Measurements from ENCODE around the gene GRIN3A. TPM values are rescaled to one million over a fixed set of nuclear protein-coding genes. Genes with fewer than 3 reads are reported as not detected.

GRIN3A gene
- total RNA-seq, 4 donors from 2014 or later = under 0.01 to 0.69 (median 0.41) TPM

DNA sequence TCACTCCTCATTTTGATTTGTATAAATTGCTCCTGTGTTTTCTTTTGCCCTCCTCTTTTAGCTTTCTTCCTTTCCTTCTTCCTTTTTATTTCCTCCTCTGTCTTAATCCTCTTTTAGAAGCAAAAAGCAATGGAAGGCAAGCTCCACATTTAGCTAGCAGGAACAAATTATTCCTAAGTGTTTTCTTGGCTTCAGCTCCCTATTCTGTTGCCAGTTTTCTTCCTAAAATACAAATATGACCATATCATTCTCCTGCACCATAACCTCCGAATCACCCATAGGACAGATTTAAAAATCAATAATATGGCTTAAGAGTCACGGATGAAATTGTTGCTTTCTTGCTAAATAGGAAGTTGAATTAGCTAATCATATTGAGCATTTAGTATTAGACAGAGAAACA is 49.4 kb downstream of the GRIN3A start:
- 14 to 29% methylated on average over 2 of the region's 2 CpGs for WGBS, 2 donors (ENCODE audit: low coverage in 1 of 2)
- Histone ChIP-seq H3K4me3 (no peak overlapping the region), H3K36me3 (no peaks in the 10 kb centered on the region), H3K4me1 (no peaks in the 10 kb centered on the region), H3K9me3 (no peaks in the 10 kb centered on the region), H3K27me3 (no peaks in the 10 kb centered on the region), H3K27ac (no peak overlapping the region)
- ATAC-seq = no peak
- TF ChIP-seq EP300 (IDR thresholded peaks at IDR 0.05) = no peak
- no peak for TF ChIP-seq POLR2AphosphoS5 (IDR thresholded peaks at IDR 0.05)
- TF ChIP-seq CTCF (IDR thresholded peaks at IDR 0.05) = no peak
- no peak for TF ChIP-seq POLR2A (IDR thresholded peaks at IDR 0.05)

GRCh38 chr9:101684665-101685064 is 53.8 kb downstream of the GRIN3A start:
- no peaks in the 10 kb centered on the region for H3K9me3 ChIP-seq
- H3K27ac ChIP-seq = no peak overlapping the region
- no peaks in the 10 kb centered on the region for H3K36me3 ChIP-seq
- TF ChIP-seq POLR2A (IDR thresholded peaks at IDR 0.05) = no peak
- TF ChIP-seq EP300 (IDR thresholded peaks at IDR 0.05) = no peak
- no peak for TF ChIP-seq CTCF (IDR thresholded peaks at IDR 0.05)
- TF ChIP-seq POLR2AphosphoS5 (IDR thresholded peaks at IDR 0.05) = no peak
- ATAC-seq = no peak
- H3K27me3 ChIP-seq = no peaks in the 10 kb centered on the region
- H3K4me3 ChIP-seq = no peak overlapping the region
- H3K4me1 ChIP-seq = no peaks in the 10 kb centered on the region
- WGBS, 2 donors (ENCODE audit: low coverage in 1 of 2) = 71 to 84% methylated on average over 2 of the region's 2 CpGs

GRCh38 chr9:101683236-101683635 is 55.2 kb downstream of the GRIN3A start:
- no peak overlapping the region for H3K4me3 ChIP-seq
- H3K4me1 ChIP-seq = no peaks in the 10 kb centered on the region
- no peak for ATAC-seq
- no peaks in the 10 kb centered on the region for H3K9me3 ChIP-seq
- TF ChIP-seq EP300 (IDR thresholded peaks at IDR 0.05) = no peak
- TF ChIP-seq POLR2AphosphoS5 (IDR thresholded peaks at IDR 0.05) = no peak
- TF ChIP-seq CTCF (IDR thresholded peaks at IDR 0.05) = no peak
- TF ChIP-seq POLR2A (IDR thresholded peaks at IDR 0.05) = no peak
- 46 to 66% methylated on average over 2 of the region's 2 CpGs for WGBS, 2 donors (ENCODE audit: low coverage in 1 of 2)
- no peaks in the 10 kb centered on the region for H3K36me3 ChIP-seq
- H3K27ac ChIP-seq = no peak overlapping the region
- no peaks in the 10 kb centered on the region for H3K27me3 ChIP-seq

- ATAC-seq = no peak
- Histone ChIP-seq H3K27me3 (no peaks in the 10 kb centered on the region), H3K4me3 (no peak overlapping the region), H3K4me1 (peaks cover 0 to 10% (median 0%) of the 10 kb centered on the region in 3 donors), H3K27ac (no peak overlapping the region), H3K9me3 (no peaks in the 10 kb centered on the region), H3K36me3 (no peaks in the 10 kb centered on the region)
- TF ChIP-seq POLR2AphosphoS5 (IDR thresholded peaks at IDR 0.05) = no peak
- no peak for TF ChIP-seq POLR2A (IDR thresholded peaks at IDR 0.05)
- TF ChIP-seq EP300 (IDR thresholded peaks at IDR 0.05) = no peak
- TF ChIP-seq CTCF (IDR thresholded peaks at IDR 0.05) = no peak
These were observed 60.6 kb downstream of the GRIN3A start for GRCh38 chr9:101677861-101678260.

DNA sequence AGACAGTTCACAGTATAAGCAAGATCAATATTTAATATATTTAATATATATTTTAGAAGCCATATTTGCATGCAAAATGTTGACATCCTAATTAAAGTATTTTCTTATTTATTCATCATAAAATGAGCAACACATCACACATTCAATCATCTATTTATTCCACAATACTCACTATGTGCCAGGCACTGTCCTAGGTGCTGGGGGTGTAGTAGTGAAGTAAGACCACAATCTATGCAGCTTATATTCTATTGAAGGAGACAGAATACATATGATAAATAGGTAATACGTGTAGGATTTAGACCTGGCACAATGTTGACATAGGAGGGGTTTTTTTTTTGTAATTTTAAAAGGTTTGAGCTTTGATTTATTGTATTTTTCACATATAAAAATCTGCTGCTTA is 63.1 kb downstream of the GRIN3A start:
- Histone ChIP-seq H3K4me1 (peaks cover 0 to 10% (median 0%) of the 10 kb centered on the region in 3 donors), H3K27me3 (no peaks in the 10 kb centered on the region), H3K27ac (no peak overlapping the region), H3K9me3 (no peaks in the 10 kb centered on the region), H3K36me3 (no peaks in the 10 kb centered on the region), H3K4me3 (no peak overlapping the region)
- WGBS, 2 donors (ENCODE audit: low coverage in 1 of 2) = 38 to 45% methylated on average over 1 of the region's 1 CpG
- ATAC-seq = no peak
- no peak for TF ChIP-seq POLR2A (IDR thresholded peaks at IDR 0.05)
- TF ChIP-seq POLR2AphosphoS5 (IDR thresholded peaks at IDR 0.05) = no peak
- TF ChIP-seq EP300 (IDR thresholded peaks at IDR 0.05) = no peak
- no peak for TF ChIP-seq CTCF (IDR thresholded peaks at IDR 0.05)
